Loucy (cell line): Measurements from ENCODE around the gene SPRY4.
"Not testable (repeated sequence)": the region's sequence is repeated elsewhere in the genome, so short reads cannot be mapped to it uniquely, and the experiment has no call there.

Experiments used
- H2AFZ ChIP-seq: fragments of 200-600 bp; sonication (generic); 2 replicates; pipeline ENCODE4 v1.6.0; 2016; ENCODE audit warnings: antibody characterized with exemption, mild to moderate bottlenecking, low read length, moderate library complexity
- H3F3A ChIP-seq: fragments of 200-600 bp; 2 replicates; pipeline ENCODE4 v1.6.0; 2016; ENCODE audit warnings: antibody characterized with exemption, low read depth, mild to moderate bottlenecking
- H3K27me3 ChIP-seq: fragments of 200-600 bp; sonication (generic); 2 replicates; pipeline ENCODE4 v1.6.1; 2014; ENCODE audit warnings: low read length, mild to moderate bottlenecking; ENCODE audit not compliant: insufficient read depth, poor library complexity, severe bottlenecking
- H3K36me3 ChIP-seq: fragments of 200-600 bp; sonication (generic); 2 replicates; pipeline ENCODE4 v1.6.1; 2016; ENCODE audit warnings: low read length; ENCODE audit not compliant: insufficient read depth
- H3K4me1 ChIP-seq: fragments of 200-600 bp; sonication (generic); 2 replicates; pipeline ENCODE4 v1.5.1; 2014; ENCODE audit warnings: low read length, mild to moderate bottlenecking; ENCODE audit not compliant: insufficient read depth, poor library complexity, severe bottlenecking
- H3K4me2 ChIP-seq: fragments of 200-600 bp; sonication (generic); 2 replicates; pipeline ENCODE4 v1.6.0; 2014; ENCODE audit warnings: antibody characterized with exemption, low read length, low read depth, mild to moderate bottlenecking; ENCODE audit not compliant: poor library complexity, severe bottlenecking
- H3K4me3 ChIP-seq: fragments of 200-600 bp; sonication (generic); 2 replicates; pipeline ENCODE4 v1.5.1; 2014; ENCODE audit warnings: low read length, mild to moderate bottlenecking, mixed read lengths; ENCODE audit not compliant: poor library complexity, severe bottlenecking
- H3K79me2 ChIP-seq: fragments of 200-600 bp; sonication (generic); 2 replicates; pipeline ENCODE4 v1.6.1; 2014; ENCODE audit warnings: low read length; ENCODE audit not compliant: insufficient read depth
- H3K9ac ChIP-seq: fragments of 200-600 bp; sonication (generic); 2 replicates; pipeline ENCODE4 v1.6.0; 2014; ENCODE audit warnings: mild to moderate bottlenecking, low read depth, low read length, moderate library complexity; ENCODE audit not compliant: poor library complexity, severe bottlenecking
- H3K9me2 ChIP-seq: fragments of 200-600 bp; sonication (generic); replicated peaks from 2 replicates; pipeline ENCODE4 v1.6.1; 2016; ENCODE audit warnings: low read depth, low read length, mixed read lengths
- H3K9me3 ChIP-seq: fragments of 200-600 bp; sonication (generic); 2 replicates; pipeline ENCODE4 v1.6.1; 2014; ENCODE audit warnings: mild to moderate bottlenecking, antibody characterized with exemption, low read length, low read depth; ENCODE audit not compliant: insufficient read depth
- H4K20me1 ChIP-seq: fragments of 200-600 bp; sonication (generic); 2 replicates; pipeline ENCODE4 v1.6.0; 2014; ENCODE audit warnings: antibody characterized with exemption, low read length, mild to moderate bottlenecking; ENCODE audit not compliant: insufficient read depth, poor library complexity, severe bottlenecking
- CTCF ChIP-seq: fragments of 200-600 bp; sonication (generic); conservative IDR thresholded peaks from 2 replicates; pipeline ENCODE4 v1.5.1; 2014; ENCODE audit warnings: mild to moderate bottlenecking, antibody characterized with exemption, low read length
- EZH2phosphoT487 ChIP-seq: fragments of 200-600 bp; IDR thresholded peaks from 2 replicates; pipeline ENCODE4 v1.6.1; 2018; ENCODE audit warnings: antibody characterized with exemption, mild to moderate bottlenecking, moderate library complexity, borderline replicate concordance

SPRY4 gene

GRCh38 chr5:142364251-142365145 is 39.7 kb upstream of the SPRY4 start:
- Histone ChIP-seq H2AFZ (no peak overlapping the region), H3K4me2 (no peak overlapping the region), H4K20me1 (no peaks in the 10 kb centered on the region), H3K27me3 (peaks cover 45% of the 10 kb centered on the region), H3K79me2 (no peaks in the 10 kb centered on the region), H3K36me3 (no peaks in the 10 kb centered on the region), H3K9ac (no peak overlapping the region), H3K4me3 (no peak overlapping the region), H3F3A (no peaks in the 10 kb centered on the region), H3K4me1 (no peaks in the 10 kb centered on the region), H3K9me3 (no peaks in the 10 kb centered on the region), H3K9me2 (no peaks in the 10 kb centered on the region)
- TF ChIP-seq CTCF, result no peak
- no peak for TF ChIP-seq EZH2phosphoT487

GRCh38 chr5:142363619-142363963 is 38.8 kb upstream of the SPRY4 start:
- no peaks in the 10 kb centered on the region for H3K36me3 ChIP-seq
- no peak overlapping the region for H3K9ac ChIP-seq
- no peaks in the 10 kb centered on the region for H3F3A ChIP-seq
- H3K4me3 ChIP-seq, result no peak overlapping the region
- TF ChIP-seq EZH2phosphoT487, result no peak
- TF ChIP-seq CTCF, result no peak
- no peaks in the 10 kb centered on the region for H4K20me1 ChIP-seq
- no peak overlapping the region for H3K4me2 ChIP-seq
- no peaks in the 10 kb centered on the region for H3K9me2 ChIP-seq
- H3K4me1 ChIP-seq, result no peaks in the 10 kb centered on the region
- H3K79me2 ChIP-seq, result no peaks in the 10 kb centered on the region
- H3K9me3 ChIP-seq, result no peaks in the 10 kb centered on the region
- peaks cover 54% of the 10 kb centered on the region for H3K27me3 ChIP-seq
- no peak overlapping the region for H2AFZ ChIP-seq

GRCh38 chr5:142362193-142362592 is 37.4 kb upstream of the SPRY4 start:
- not testable (repeated sequence) for H3F3A ChIP-seq, H3K9me3 ChIP-seq, H3K4me1 ChIP-seq, H3K9me2 ChIP-seq, H3K4me3 ChIP-seq, H3K9ac ChIP-seq, H3K4me2 ChIP-seq, H4K20me1 ChIP-seq, H2AFZ ChIP-seq, H3K79me2 ChIP-seq, H3K36me3 ChIP-seq
- peaks cover 68% of the 10 kb centered on the region for H3K27me3 ChIP-seq
